SU-DHL-6 (cell line): Measurements from ENCODE around the gene BCL2L1.

Experiments
- EZH2phosphoT487 ChIP-seq: fragments of 200-600 bp; sonication (generic), shearing (Covaris generic); conservative IDR thresholded peaks from 2 replicates; pipeline ENCODE4 v1.6.1; 2018; ENCODE audit warnings: mild to moderate bottlenecking, antibody characterized with exemption, low read length, moderate library complexity, mixed read lengths
- TF ChIP-seq, protein P1 (sequence below): fragments of 200-600 bp; sonication (generic); IDR thresholded peaks from one replicate; pipeline ENCODE4 v1.5.1; 2017; ENCODE audit warnings: antibody characterized with exemption, mild to moderate bottlenecking, low read length, moderate library complexity; ENCODE audit not compliant: insufficient read depth, poor library complexity, severe bottlenecking

GRCh38 chr20:31679357-31680285 is 43.0 kb downstream of the BCL2L1 start:
- TF ChIP-seq, protein P1, sequence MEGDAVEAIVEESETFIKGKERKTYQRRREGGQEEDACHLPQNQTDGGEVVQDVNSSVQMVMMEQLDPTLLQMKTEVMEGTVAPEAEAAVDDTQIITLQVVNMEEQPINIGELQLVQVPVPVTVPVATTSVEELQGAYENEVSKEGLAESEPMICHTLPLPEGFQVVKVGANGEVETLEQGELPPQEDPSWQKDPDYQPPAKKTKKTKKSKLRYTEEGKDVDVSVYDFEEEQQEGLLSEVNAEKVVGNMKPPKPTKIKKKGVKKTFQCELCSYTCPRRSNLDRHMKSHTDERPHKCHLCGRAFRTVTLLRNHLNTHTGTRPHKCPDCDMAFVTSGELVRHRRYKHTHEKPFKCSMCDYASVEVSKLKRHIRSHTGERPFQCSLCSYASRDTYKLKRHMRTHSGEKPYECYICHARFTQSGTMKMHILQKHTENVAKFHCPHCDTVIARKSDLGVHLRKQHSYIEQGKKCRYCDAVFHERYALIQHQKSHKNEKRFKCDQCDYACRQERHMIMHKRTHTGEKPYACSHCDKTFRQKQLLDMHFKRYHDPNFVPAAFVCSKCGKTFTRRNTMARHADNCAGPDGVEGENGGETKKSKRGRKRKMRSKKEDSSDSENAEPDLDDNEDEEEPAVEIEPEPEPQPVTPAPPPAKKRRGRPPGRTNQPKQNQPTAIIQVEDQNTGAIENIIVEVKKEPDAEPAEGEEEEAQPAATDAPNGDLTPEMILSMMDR = no peak
- no peak for TF ChIP-seq EZH2phosphoT487
